ENCODE measurements around the gene ATP5F1E.

The ATP5F1E gene

DNA sequence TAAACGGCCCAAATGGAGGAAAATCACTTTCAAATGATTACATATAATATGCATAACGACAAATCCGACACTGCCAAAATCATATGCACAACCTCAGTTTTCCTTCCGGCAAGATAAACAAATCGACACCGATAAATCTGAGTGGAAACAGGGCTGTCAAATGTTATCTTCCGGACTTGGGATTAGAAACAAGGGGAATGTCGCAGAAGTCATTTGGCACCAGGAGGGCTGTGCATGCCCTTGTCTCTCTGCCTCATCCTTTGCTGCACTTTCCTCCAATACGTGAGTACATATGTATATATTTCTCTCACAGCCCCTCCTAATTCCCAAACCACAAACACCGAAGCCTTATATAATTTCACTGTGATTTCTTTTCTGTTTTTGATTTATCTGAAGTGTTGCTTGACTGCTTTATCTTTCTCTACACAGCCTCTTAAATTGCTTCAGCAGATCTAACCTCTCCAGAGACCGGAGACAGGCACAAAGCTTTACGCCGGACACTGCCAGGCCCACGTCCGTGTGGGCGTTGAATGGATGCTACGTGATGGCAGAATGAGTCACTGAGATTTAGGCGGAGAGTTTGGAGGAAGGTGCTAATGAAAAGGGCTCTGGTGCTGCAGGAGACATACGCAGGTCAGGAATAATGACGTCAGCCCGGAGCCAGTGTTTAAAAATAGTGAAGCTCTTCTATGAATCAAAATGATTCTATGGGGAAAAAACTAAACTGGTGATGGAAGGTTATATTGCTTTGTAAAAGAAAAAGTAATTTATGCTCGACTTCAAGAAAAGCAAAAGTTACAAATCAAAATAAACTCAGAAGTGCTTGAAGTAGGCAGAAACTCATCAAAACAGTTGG is 31.5 kb upstream of the ATP5F1E start:
- Histone ChIP-seq H3K27ac (no peak overlapping the region), H3K4me1 (peaks cover 0 to 10% (median 4%) of the 10 kb centered on the region in 4 donors), H3K9me3 (no peaks in the 10 kb centered on the region), H3K4me3 (no peak overlapping the region), H3K27me3 (peaks cover 0 to 3% of the 10 kb centered on the region in 2 donors), H3K36me3 (no peaks in the 10 kb centered on the region)
- TF ChIP-seq, protein P1, sequence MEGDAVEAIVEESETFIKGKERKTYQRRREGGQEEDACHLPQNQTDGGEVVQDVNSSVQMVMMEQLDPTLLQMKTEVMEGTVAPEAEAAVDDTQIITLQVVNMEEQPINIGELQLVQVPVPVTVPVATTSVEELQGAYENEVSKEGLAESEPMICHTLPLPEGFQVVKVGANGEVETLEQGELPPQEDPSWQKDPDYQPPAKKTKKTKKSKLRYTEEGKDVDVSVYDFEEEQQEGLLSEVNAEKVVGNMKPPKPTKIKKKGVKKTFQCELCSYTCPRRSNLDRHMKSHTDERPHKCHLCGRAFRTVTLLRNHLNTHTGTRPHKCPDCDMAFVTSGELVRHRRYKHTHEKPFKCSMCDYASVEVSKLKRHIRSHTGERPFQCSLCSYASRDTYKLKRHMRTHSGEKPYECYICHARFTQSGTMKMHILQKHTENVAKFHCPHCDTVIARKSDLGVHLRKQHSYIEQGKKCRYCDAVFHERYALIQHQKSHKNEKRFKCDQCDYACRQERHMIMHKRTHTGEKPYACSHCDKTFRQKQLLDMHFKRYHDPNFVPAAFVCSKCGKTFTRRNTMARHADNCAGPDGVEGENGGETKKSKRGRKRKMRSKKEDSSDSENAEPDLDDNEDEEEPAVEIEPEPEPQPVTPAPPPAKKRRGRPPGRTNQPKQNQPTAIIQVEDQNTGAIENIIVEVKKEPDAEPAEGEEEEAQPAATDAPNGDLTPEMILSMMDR (IDR thresholded peaks at IDR 0.05): no peak
- no peak for DNase-seq
- intact Hi-C loops (cut with DNase I; ENCODE audit: low total_unique reads): no loop called here

DNA sequence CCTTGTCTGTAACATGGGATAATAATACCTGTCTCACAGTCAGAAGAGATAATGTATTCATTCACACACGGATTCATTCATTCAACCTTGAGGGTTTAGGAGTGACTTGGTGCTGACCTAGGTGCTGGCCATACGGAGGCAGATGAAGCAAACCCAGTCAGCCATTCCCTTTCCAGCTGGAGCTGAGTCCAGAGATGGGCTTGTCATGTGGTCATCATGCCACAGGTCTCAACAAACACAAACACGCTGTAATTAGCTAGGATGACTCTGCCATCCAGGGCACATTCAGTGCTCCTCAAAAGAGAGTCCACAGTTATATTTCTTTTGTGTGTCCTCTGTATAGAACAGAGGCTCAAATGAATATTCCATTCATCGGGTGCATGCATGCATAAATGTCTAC is 29.9 kb upstream of the ATP5F1E start:
- no peak overlapping the region for H3K27ac ChIP-seq
- H3K9me3 ChIP-seq: no peaks in the 10 kb centered on the region
- intact Hi-C loops (cut with DNase I; ENCODE audit: low total_unique reads): no loop called here
- no peaks in the 10 kb centered on the region for H3K36me3 ChIP-seq
- peaks cover 0 to 10% (median 4%) of the 10 kb centered on the region in 4 donors for H3K4me1 ChIP-seq
- no peak for DNase-seq
- H3K4me3 ChIP-seq: no peak overlapping the region
- H3K27me3 ChIP-seq: no peaks in the 10 kb centered on the region
- TF ChIP-seq, protein P1 (IDR thresholded peaks at IDR 0.05): no peak

DNA sequence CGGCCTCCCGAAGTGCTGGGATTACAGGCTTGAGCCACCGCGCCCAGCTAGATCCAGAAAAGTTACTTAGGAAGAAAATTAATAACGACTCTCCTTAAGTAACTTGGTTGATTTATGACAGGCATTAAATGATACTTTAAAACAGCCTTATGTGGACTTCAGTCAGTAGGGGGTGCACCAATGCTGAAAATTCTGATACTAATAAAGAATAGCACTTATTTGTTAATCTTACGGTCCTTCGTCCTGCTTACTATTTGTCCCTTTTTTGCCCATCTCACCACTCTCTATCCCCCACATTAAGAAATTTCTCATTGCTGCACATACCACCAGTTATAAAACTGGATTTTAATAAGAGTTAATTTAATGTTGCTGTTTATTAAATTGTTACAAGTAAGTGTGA is 23.2 kb upstream of the ATP5F1E start:
- TF ChIP-seq, protein P1 (IDR thresholded peaks at IDR 0.05): peak in 1 of 2 experiments; percentile 16
- no peak overlapping the region for H3K4me3 ChIP-seq
- H3K27ac ChIP-seq: no peak overlapping the region
- no peaks in the 10 kb centered on the region for H3K36me3 ChIP-seq
- no peak for DNase-seq
- H3K27me3 ChIP-seq: peaks cover 0 to 19% of the 10 kb centered on the region in 2 donors
- intact Hi-C loops (cut with DNase I; ENCODE audit: low total_unique reads): no loop called here
- no peaks in the 10 kb centered on the region for H3K4me1 ChIP-seq
- no peaks in the 10 kb centered on the region for H3K9me3 ChIP-seq

DNA sequence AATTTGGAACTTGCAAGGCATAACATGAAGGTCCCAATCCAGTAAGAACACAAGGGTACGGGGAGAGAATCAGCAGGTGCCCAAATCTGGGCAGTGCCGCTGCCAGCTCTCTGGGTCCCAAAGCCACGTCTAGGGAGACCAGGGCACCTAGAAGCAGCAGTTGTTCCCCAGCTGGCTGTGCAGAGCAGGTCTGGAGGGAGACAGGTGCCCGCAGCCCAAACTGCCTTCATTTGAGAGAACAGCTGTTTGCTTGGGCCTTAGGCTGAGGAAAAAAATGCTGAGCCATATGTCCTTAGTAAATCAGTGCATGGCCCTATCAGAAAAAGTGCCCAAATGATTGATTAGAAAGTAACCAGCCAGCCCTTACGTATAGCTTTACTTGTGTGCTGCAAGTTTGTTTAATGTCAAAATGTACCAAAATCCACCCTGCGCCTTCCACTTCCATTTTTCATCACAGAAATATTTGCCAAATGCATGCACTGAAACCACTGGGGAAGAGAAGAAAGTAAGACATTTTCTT is 19.6 kb upstream of the ATP5F1E start:
- intact Hi-C loops (cut with DNase I; ENCODE audit: low total_unique reads): no loop called here
- H3K36me3 ChIP-seq: no peaks in the 10 kb centered on the region
- H3K9me3 ChIP-seq: no peaks in the 10 kb centered on the region
- H3K27me3 ChIP-seq: peaks cover 0 to 27% of the 10 kb centered on the region in 2 donors
- TF ChIP-seq, protein P1 (IDR thresholded peaks at IDR 0.05): no peak
- H3K4me3 ChIP-seq: no peak overlapping the region
- H3K4me1 ChIP-seq: no peaks in the 10 kb centered on the region
- no peak overlapping the region for H3K27ac ChIP-seq
- no peak for DNase-seq

DNA sequence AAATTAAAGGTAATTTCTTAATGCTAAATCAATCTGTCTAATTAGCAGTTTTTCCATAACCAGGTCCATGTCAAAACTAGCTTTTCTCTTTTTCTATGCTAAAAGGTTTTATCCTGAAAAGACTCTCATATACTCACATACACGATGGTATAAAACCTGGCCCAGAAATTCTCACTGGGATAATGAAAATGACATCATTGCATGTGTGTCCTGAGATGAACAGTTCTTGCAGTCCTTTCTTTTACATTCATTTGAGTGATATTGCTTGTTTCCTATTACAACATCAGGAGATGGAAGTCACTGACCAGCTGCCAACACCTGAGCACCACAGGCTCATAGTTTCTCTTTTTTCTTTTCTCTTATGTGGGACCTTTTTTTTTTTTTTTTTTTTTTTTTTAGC is 18.3 kb upstream of the ATP5F1E start:
- H3K9me3 ChIP-seq: no peaks in the 10 kb centered on the region
- no peaks in the 10 kb centered on the region for H3K4me1 ChIP-seq
- H3K4me3 ChIP-seq: no peak overlapping the region
- DNase-seq: no peak
- TF ChIP-seq, protein P1 (IDR thresholded peaks at IDR 0.05): no peak
- H3K36me3 ChIP-seq: no peaks in the 10 kb centered on the region
- H3K27ac ChIP-seq: no peak overlapping the region
- intact Hi-C loops (cut with DNase I; ENCODE audit: low total_unique reads): no loop called here
- H3K27me3 ChIP-seq: peaks cover 0 to 20% of the 10 kb centered on the region in 2 donors

Measured in tibial artery (tissue), 4 donors.